H1 (cell line): ENCODE results near the gene REM2. TPM values are rescaled to one million over a fixed set of nuclear protein-coding genes. Genes with fewer than 3 reads are reported as not detected.

Experiments used
- BCL11A ChIP-seq, 2 experiments: IDR thresholded peaks; one replicate each; pipeline ENCODE4 v1.6.1; 2011; ENCODE audit warnings: low read depth in 2 of 2, low read length in 2 of 2, mild to moderate bottlenecking in 2 of 2
- HDAC2 ChIP-seq, 2 experiments: fragments of 300-600 bp in 1 of 2; sonication (generic) in 1 of 2; IDR thresholded peaks; 2 replicates each; pipeline ENCODE4 v1.6.1; 2011 to 2012; ENCODE audit warnings: low read depth in 2 of 2, low read length in 2 of 2, mild to moderate bottlenecking in 2 of 2, moderate library complexity in 2 of 2, borderline replicate concordance in 1 of 2, inconsistent platforms in 1 of 2
- MAFK ChIP-seq: IDR thresholded peaks from 2 replicates; pipeline ENCODE4 v1.6.1; 2012; ENCODE audit warnings: low read depth, mild to moderate bottlenecking, improper control_type of control experiment, low read length
- RBBP5 ChIP-seq: IDR thresholded peaks from 2 replicates; pipeline ENCODE4 v1.7.1; 2012; ENCODE audit warnings: low read depth, mild to moderate bottlenecking, inconsistent platforms, low read length, moderate library complexity, borderline replicate concordance
- RFX5 ChIP-seq: IDR thresholded peaks from 2 replicates; pipeline ENCODE4 v1.6.1; 2011; ENCODE audit warnings: low read depth, low read length, improper control_type of control experiment, borderline replicate concordance
- SIRT6 ChIP-seq: IDR thresholded peaks from one replicate; pipeline ENCODE4 v1.7.1; 2012; ENCODE audit warnings: low read length, inconsistent platforms
- polyA plus RNA-seq, 7 experiments: library from polyadenylated mRNA; depleted of rRNA in 3 of 7; stranded (reverse) in 5 of 7; unstranded in 2 of 7; fragments of >200 nt in 5 of 7; fragments of 200-250 nt in 2 of 7; gene quantifications; 1 replicate in 5 of 7; 2 replicates in 1 of 7; 4 replicates in 1 of 7; pipeline versions ENCODE4 v1.2.1 to v1.2.3, GENCODE V29; 2011 to 2013; ENCODE audit warnings: missing spikeins in 2 of 7, mixed read lengths in 2 of 7
- total RNA-seq: library from RNA; stranded (reverse); fragmentation: NEBNext Ultra II Directional; extraction: Animal tissue kit (Norgen Biotek cat#: 25700); gene quantifications from 2 replicates; pipeline ENCODE4 v1.2.1, GENCODE V29; 2021

Gene REM2
- total and polyA plus RNA-seq, 2 of the 8 experiments (the other 6 are each of a cell fraction or from before 2014, with no cell fraction given) = 1.00 to 1.1 TPM

DNA sequence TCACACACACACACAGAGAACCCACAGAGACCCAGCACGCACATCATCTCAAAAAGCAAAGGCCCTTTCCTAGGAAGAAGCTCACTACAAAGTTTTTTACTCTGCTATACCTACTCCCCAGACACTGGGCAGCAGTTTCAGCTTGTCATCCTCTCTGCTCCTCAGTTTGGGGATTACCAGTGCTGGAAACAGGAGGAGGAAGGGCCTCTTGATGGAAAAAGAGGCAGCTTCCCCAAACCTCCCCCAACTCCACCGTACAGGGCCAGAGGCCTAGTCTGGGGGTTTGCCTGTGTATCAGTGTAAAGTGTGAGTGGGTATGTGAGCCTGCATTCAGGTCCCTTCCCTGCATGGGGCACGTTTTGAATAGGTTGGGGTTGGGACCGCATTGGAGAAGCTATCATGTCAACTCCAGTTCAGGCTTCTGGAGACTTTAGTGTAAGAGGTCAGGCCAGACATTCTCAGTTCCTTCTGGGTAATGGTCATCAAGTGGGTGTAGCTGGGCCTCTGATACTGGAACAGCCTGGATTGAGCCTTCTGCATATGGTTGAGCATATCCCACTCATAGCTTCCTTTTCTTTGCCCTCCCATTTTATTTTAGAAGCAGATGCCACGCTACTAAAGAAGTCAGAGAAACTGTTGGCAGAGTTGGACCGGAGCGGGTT is 1.2 kb downstream of the REM2 start (continued):
- TF ChIP-seq HDAC2 (IDR thresholded peaks at IDR 0.05; ENCODE audit: borderline replicate concordance in 1 of 2, low read depth in 2 of 2, low read length in 2 of 2) (no peak), SIRT6 (no peak), RBBP5 (no peak), MAFK (no peak), RFX5 (no peak), BCL11A (IDR thresholded peaks at IDR 0.05; ENCODE audit: low read depth in 2 of 2, low read length in 2 of 2) (no peak)
